ENCODE measurements around the gene RHO.
"Not testable (repeated sequence)": the region's sequence is repeated elsewhere in the genome, so short reads cannot be mapped to it uniquely, and the experiment has no call there.

Gene RHO

GRCh38 chr3:129487868-129488335 lies 40.5 kb upstream of the RHO start:
- H3K9me3 ChIP-seq (ENCODE audit: control insufficient read depth in 1 of 2, low read length in 2 of 2); H3K4me1 ChIP-seq (ENCODE audit: control insufficient read depth in 1 of 2, insufficient read depth in 2 of 2, low read length in 2 of 2); H3K27me3 ChIP-seq (ENCODE audit: control insufficient read depth in 1 of 2, insufficient read depth in 2 of 2, low read length in 2 of 2); H3K27ac ChIP-seq (ENCODE audit: low read depth, low read length); H3K9ac ChIP-seq (ENCODE audit: low read depth in 1 of 2, low read length in 2 of 2); H3K4me3 ChIP-seq (ENCODE audit: low read depth in 1 of 2, low read length in 2 of 2): not testable (repeated sequence)
- H3K36me3 ChIP-seq (ENCODE audit: control insufficient read depth in 1 of 2, insufficient read depth in 2 of 2, low read length in 2 of 2) = peaks cover 0 to 14% of the 10 kb centered on the region in 2 donors

GRCh38 chr3:129489258-129489657 lies 39.2 kb upstream of the RHO start:
- H3K4me3 ChIP-seq (ENCODE audit: low read depth in 1 of 2, low read length in 2 of 2); H3K27ac ChIP-seq (ENCODE audit: low read depth, low read length); H3K4me1 ChIP-seq (ENCODE audit: control insufficient read depth in 1 of 2, insufficient read depth in 2 of 2, low read length in 2 of 2); H3K9ac ChIP-seq (ENCODE audit: low read depth in 1 of 2, low read length in 2 of 2); H3K9me3 ChIP-seq (ENCODE audit: control insufficient read depth in 1 of 2, low read length in 2 of 2); H3K27me3 ChIP-seq (ENCODE audit: control insufficient read depth in 1 of 2, insufficient read depth in 2 of 2, low read length in 2 of 2): not testable (repeated sequence)
- H3K36me3 ChIP-seq (ENCODE audit: control insufficient read depth in 1 of 2, insufficient read depth in 2 of 2, low read length in 2 of 2) = peaks cover 5 to 24% of the 10 kb centered on the region in 2 donors

- H3K36me3 ChIP-seq (ENCODE audit: control insufficient read depth in 1 of 2, insufficient read depth in 2 of 2, low read length in 2 of 2) = peaks cover 5 to 24% of the 10 kb centered on the region in 2 donors
- H3K9ac ChIP-seq (ENCODE audit: low read depth in 1 of 2, low read length in 2 of 2) = peak overlapping the region in 1 of 2 donors; percentile 47
- no peaks in the 10 kb centered on the region for H3K9me3 ChIP-seq (ENCODE audit: control insufficient read depth in 1 of 2, low read length in 2 of 2)
- no peaks in the 10 kb centered on the region for H3K4me1 ChIP-seq (ENCODE audit: control insufficient read depth in 1 of 2, insufficient read depth in 2 of 2, low read length in 2 of 2)
- H3K27ac ChIP-seq (ENCODE audit: low read depth, low read length) = peak overlapping the region; percentile 11
- no peaks in the 10 kb centered on the region for H3K27me3 ChIP-seq (ENCODE audit: control insufficient read depth in 1 of 2, insufficient read depth in 2 of 2, low read length in 2 of 2)
- H3K4me3 ChIP-seq (ENCODE audit: low read depth in 1 of 2, low read length in 2 of 2) = no peak overlapping the region
These were observed 38.2 kb upstream of the RHO start for GRCh38 chr3:129490273-129490675.

GRCh38 chr3:129491077-129491476 lies 37.4 kb upstream of the RHO start:
- H3K9me3 ChIP-seq (ENCODE audit: control insufficient read depth in 1 of 2, low read length in 2 of 2); H3K4me1 ChIP-seq (ENCODE audit: control insufficient read depth in 1 of 2, insufficient read depth in 2 of 2, low read length in 2 of 2); H3K4me3 ChIP-seq (ENCODE audit: low read depth in 1 of 2, low read length in 2 of 2); H3K27me3 ChIP-seq (ENCODE audit: control insufficient read depth in 1 of 2, insufficient read depth in 2 of 2, low read length in 2 of 2); H3K9ac ChIP-seq (ENCODE audit: low read depth in 1 of 2, low read length in 2 of 2); H3K27ac ChIP-seq (ENCODE audit: low read depth, low read length): not testable (repeated sequence)
- peaks cover 5 to 24% of the 10 kb centered on the region in 2 donors for H3K36me3 ChIP-seq (ENCODE audit: control insufficient read depth in 1 of 2, insufficient read depth in 2 of 2, low read length in 2 of 2)

- Histone ChIP-seq H3K4me1 (ENCODE audit: control insufficient read depth in 1 of 2, insufficient read depth in 2 of 2, low read length in 2 of 2) (no peaks in the 10 kb centered on the region), H3K27me3 (ENCODE audit: control insufficient read depth in 1 of 2, insufficient read depth in 2 of 2, low read length in 2 of 2) (no peaks in the 10 kb centered on the region), H3K9me3 (ENCODE audit: control insufficient read depth in 1 of 2, low read length in 2 of 2) (no peaks in the 10 kb centered on the region), H3K27ac (ENCODE audit: low read depth, low read length) (no peak overlapping the region), H3K9ac (ENCODE audit: low read depth in 1 of 2, low read length in 2 of 2) (no peak overlapping the region), H3K4me3 (ENCODE audit: low read depth in 1 of 2, low read length in 2 of 2) (no peak overlapping the region), H3K36me3 (ENCODE audit: control insufficient read depth in 1 of 2, insufficient read depth in 2 of 2, low read length in 2 of 2) (peaks cover 5 to 24% of the 10 kb centered on the region in 2 donors)
These were observed 36.6 kb upstream of the RHO start for GRCh38 chr3:129491794-129492193.

GRCh38 chr3:129492691-129493090 lies 35.7 kb upstream of the RHO start:
- H3K9me3 ChIP-seq (ENCODE audit: control insufficient read depth in 1 of 2, low read length in 2 of 2) = no peaks in the 10 kb centered on the region
- H3K27ac ChIP-seq (ENCODE audit: low read depth, low read length) = no peak overlapping the region

GRCh38 chr3:129493206-129493605 lies 35.2 kb upstream of the RHO start:
- Histone ChIP-seq H3K4me3 (ENCODE audit: low read depth in 1 of 2, low read length in 2 of 2) (no peak overlapping the region), H3K9me3 (ENCODE audit: control insufficient read depth in 1 of 2, low read length in 2 of 2) (no peaks in the 10 kb centered on the region), H3K4me1 (ENCODE audit: control insufficient read depth in 1 of 2, insufficient read depth in 2 of 2, low read length in 2 of 2) (no peaks in the 10 kb centered on the region), H3K9ac (ENCODE audit: low read depth in 1 of 2, low read length in 2 of 2) (no peak overlapping the region), H3K27ac (ENCODE audit: low read depth, low read length) (no peak overlapping the region), H3K27me3 (ENCODE audit: control insufficient read depth in 1 of 2, insufficient read depth in 2 of 2, low read length in 2 of 2) (no peaks in the 10 kb centered on the region), H3K36me3 (ENCODE audit: control insufficient read depth in 1 of 2, insufficient read depth in 2 of 2, low read length in 2 of 2) (peaks cover 5 to 24% of the 10 kb centered on the region in 2 donors)

More at GRCh38 chr3:129492691-129493090, 35.7 kb upstream of the RHO start:
- Histone ChIP-seq H3K9ac (ENCODE audit: low read depth in 1 of 2, low read length in 2 of 2) (no peak overlapping the region), H3K36me3 (ENCODE audit: control insufficient read depth in 1 of 2, insufficient read depth in 2 of 2, low read length in 2 of 2) (peaks cover 5 to 24% of the 10 kb centered on the region in 2 donors), H3K4me3 (ENCODE audit: low read depth in 1 of 2, low read length in 2 of 2) (no peak overlapping the region), H3K27me3 (ENCODE audit: control insufficient read depth in 1 of 2, insufficient read depth in 2 of 2, low read length in 2 of 2) (no peaks in the 10 kb centered on the region), H3K4me1 (ENCODE audit: control insufficient read depth in 1 of 2, insufficient read depth in 2 of 2, low read length in 2 of 2) (no peaks in the 10 kb centered on the region)

GRCh38 chr3:129494499-129494898 lies 33.9 kb upstream of the RHO start:
- Histone ChIP-seq H3K36me3 (ENCODE audit: control insufficient read depth in 1 of 2, insufficient read depth in 2 of 2, low read length in 2 of 2) (peaks cover 5 to 24% of the 10 kb centered on the region in 2 donors), H3K27ac (ENCODE audit: low read depth, low read length) (peak overlapping the region; percentile 58)
- not testable (repeated sequence) for H3K27me3 ChIP-seq (ENCODE audit: control insufficient read depth in 1 of 2, insufficient read depth in 2 of 2, low read length in 2 of 2); H3K4me3 ChIP-seq (ENCODE audit: low read depth in 1 of 2, low read length in 2 of 2); H3K4me1 ChIP-seq (ENCODE audit: control insufficient read depth in 1 of 2, insufficient read depth in 2 of 2, low read length in 2 of 2); H3K9me3 ChIP-seq (ENCODE audit: control insufficient read depth in 1 of 2, low read length in 2 of 2); H3K9ac ChIP-seq (ENCODE audit: low read depth in 1 of 2, low read length in 2 of 2)

GRCh38 chr3:129495006-129495639 lies 33.3 kb upstream of the RHO start:
- H3K27me3 ChIP-seq (ENCODE audit: control insufficient read depth in 1 of 2, insufficient read depth in 2 of 2, low read length in 2 of 2); H3K4me3 ChIP-seq (ENCODE audit: low read depth in 1 of 2, low read length in 2 of 2); H3K9me3 ChIP-seq (ENCODE audit: control insufficient read depth in 1 of 2, low read length in 2 of 2); H3K4me1 ChIP-seq (ENCODE audit: control insufficient read depth in 1 of 2, insufficient read depth in 2 of 2, low read length in 2 of 2); H3K27ac ChIP-seq (ENCODE audit: low read depth, low read length); H3K9ac ChIP-seq (ENCODE audit: low read depth in 1 of 2, low read length in 2 of 2): not testable (repeated sequence)
- H3K36me3 ChIP-seq (ENCODE audit: control insufficient read depth in 1 of 2, insufficient read depth in 2 of 2, low read length in 2 of 2) = peaks cover 5 to 29% of the 10 kb centered on the region in 2 donors

- not testable (repeated sequence) for H3K4me3 ChIP-seq (ENCODE audit: low read depth in 1 of 2, low read length in 2 of 2); H3K9me3 ChIP-seq (ENCODE audit: control insufficient read depth in 1 of 2, low read length in 2 of 2); H3K27me3 ChIP-seq (ENCODE audit: control insufficient read depth in 1 of 2, insufficient read depth in 2 of 2, low read length in 2 of 2); H3K27ac ChIP-seq (ENCODE audit: low read depth, low read length); H3K9ac ChIP-seq (ENCODE audit: low read depth in 1 of 2, low read length in 2 of 2); H3K4me1 ChIP-seq (ENCODE audit: control insufficient read depth in 1 of 2, insufficient read depth in 2 of 2, low read length in 2 of 2)
- peaks cover 13 to 35% of the 10 kb centered on the region in 2 donors for H3K36me3 ChIP-seq (ENCODE audit: control insufficient read depth in 1 of 2, insufficient read depth in 2 of 2, low read length in 2 of 2)
These were observed 30.6 kb upstream of the RHO start for GRCh38 chr3:129497876-129498275.
